Activated CD4-positive, alpha-beta T cell treated with anti-CD3 and anti-CD28 coated beads, Interleukin-2, amount 50 U/mL, for 24 hours (primary cell): ENCODE measurements around the gene RANGAP1.

ENCODE experiments used
- DNase-seq, 2 donors: peaks; one replicate each; pipeline ENCODE4 v3.0.0-alpha.2; 2020; ENCODE audit warnings: low read depth in 1 of 2, low spot score in 1 of 2

The RANGAP1 gene

DNA sequence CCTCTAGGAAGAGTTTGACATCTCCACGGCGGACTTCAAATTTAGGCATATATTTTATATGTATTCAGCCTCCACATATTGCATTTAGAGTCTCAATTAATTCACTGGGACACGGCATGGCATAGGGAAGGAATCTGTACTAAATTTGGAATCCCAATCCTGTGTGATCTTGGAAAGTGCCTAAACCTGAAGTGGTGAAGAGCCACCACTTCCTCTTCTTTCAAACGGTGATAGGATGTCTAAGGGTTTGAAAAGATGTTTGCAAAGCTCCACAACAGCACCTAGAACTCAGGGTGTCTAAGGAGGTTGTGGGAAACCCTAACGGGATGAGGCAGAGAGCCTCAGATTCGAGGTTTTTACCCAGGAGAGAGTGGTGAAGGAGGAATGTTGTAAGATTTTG, 81.9 kb downstream of the RANGAP1 start:
- DNase-seq = no peak

- DNase-seq = no peak
Observed at GRCh38 chr22:41203118-41203517, 82.9 kb downstream of the RANGAP1 start.

- DNase-seq = no peak
Observed at GRCh38 chr22:41201141-41201540, 84.8 kb downstream of the RANGAP1 start.

DNA sequence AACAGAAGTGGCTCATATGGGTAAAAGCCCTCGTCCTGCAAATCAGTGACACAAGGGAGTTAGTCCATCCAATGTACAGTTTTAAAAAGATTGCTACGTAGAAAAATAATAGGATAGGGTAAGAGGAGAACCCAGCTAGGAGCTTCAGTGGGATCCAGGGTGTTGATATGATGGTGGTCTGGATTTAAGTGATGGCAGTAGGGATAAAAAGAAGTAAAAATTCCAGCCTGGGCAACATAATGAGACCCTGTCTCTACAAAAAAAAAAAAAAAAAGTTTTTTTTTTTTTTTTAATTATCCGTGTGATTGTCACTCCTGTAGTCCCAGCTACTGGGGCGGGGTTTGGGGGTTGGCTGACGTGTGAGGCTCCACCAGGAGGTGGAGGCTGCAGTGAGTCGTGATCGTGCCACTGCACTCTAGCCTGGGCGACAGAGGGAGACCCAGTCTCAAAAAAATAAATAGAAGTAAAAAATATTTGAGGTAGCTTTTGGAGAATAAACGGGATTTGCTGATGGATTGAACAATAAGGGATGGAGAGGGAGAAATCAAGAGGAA, 87.9 kb downstream of the RANGAP1 start:
- DNase-seq = peak in 1 of 2 donors; percentile 40

DNA sequence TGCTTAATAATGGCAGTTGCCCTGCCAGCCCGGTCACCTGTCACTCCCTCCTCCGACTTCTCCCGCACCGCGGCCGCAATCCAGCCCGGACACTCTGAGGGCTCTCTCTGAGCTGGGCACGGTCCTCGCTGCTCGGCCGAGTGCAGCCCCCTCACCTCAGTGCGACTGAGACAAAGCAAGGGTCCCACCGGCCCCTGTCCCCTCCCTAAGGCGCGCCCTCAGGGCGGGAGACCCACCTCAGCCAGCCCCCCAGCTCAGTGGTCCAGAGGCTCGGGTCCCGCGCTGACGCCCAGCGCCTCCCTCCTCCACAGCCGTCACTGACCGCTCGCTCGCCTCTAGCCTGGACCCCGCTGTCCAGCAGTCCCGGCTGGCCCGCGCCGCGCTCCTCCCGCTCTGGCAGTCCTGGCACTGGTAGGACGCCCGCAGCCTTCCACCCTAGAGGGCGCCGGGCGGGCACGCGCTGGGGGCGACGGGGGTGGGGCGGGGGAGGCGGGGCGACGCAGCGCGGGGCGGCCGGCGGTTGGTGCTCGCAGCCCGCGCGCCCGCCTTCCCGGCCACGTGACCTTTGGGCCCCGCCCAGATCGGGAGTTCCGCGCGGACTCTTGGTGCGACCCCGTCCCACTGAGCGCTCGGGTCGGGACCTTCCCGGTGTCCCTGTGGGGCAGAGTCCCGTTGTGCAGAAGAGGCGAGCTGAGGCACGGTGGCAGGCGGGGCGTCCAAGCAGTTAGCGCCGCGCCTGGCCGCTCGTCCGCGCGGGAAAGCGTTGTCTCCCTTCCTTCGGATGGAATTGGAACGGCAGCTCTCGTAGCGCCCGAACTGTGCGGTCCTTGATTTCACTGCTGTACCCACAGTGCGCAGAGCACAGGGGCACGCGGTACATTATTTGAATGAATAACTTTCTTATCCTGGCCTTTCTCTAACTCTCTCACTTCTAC, 88.7 kb downstream of the RANGAP1 start:
- peak; percentile 66 to 67 for DNase-seq
